HG03354 (cell line): ENCODE measurements around the gene C9orf50.

Experiments
- ATAC-seq: cut with Tn5 transposase; IDR thresholded peaks from one replicate; pipeline ENCODE4 v1.9.1; 2021; ENCODE audit warnings: mild to moderate bottlenecking; ENCODE audit not compliant: unreplicated experiment, poor library complexity, severe bottlenecking

The C9orf50 gene

DNA sequence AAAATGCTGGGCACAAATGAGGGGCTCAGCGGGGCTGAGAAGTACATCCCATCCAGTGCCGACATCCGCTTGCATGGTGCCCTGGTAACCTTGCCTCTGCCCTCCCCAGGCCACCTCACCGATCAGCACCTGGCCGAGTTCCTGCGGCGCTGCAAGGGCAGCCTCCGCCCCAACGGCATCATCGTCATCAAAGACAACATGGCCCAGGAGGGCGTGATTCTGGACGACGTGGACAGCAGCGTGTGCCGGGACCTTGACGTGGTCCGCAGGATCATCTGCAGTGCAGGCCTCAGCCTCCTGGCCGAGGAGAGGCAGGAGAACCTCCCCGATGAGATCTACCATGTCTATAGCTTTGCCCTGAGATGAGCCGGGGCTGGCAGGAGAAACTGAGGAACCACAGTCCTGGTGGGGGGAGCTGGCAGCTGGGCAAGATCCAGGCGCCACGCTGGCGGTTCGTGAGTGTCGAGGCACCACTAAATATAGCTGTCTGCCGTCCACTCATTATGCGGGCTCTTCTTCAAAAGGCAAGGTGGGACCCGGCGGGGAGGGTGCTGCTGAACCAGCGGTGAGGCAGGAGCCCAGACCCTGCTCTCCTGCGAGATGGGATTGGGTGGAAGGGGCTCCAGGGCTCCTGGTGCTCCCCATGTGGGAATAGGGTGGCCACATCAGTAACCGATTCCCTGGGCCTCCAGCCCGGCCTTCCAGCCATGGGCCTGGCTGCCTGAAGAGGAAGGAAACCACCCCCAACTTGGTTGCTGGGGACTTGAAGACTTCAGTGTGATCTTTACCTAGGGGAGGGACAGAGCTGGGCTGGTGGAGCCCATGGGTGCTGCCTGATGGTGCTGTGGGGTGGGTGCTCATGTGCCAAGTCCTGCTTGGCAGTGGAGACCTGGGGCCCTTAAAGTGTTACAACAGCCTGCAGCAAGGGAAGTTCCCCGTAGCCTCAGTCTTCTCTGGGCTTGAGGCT lies 14.5 kb upstream of the C9orf50 start:
- ATAC-seq = no peak

DNA sequence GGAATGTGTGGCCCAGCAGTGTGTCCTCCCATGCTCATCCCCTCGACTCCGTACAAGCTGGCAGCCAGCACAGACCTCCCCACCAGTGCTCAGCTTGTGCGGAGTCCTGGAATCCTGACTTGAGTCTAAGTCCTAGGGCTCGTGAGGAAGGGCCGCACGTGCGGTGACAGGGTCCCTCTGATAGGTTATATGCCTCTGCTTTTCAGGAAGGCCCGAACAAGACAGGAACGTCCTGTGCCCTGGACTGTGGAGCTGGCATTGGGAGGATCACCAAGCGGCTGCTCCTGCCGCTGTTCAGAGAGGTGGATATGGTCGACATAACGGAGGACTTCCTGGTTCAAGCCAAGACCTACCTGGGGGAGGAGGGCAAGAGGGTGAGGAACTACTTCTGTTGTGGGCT lies 12.9 kb upstream of the C9orf50 start:
- ATAC-seq = no peak

DNA sequence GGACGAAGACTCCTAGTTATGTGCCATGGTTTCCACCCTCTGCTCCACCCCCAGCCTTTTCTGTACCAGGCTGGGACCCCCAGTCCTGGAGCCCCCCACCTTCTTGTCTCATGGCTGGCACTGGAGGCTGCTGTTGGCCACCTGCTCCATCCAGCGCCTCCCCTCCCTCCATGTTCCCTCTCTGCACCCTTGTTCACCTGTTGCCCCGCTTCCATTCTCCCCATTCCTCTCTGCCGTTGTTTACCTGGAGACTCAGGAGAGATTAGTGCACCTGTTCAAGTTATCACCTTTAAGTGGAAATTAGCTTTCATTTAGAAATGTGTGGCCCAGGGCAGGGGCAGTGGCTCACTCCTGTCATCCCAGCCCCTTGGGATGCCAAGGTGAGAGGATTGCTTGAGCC lies 12.3 kb upstream of the C9orf50 start:
- ATAC-seq = no peak

DNA sequence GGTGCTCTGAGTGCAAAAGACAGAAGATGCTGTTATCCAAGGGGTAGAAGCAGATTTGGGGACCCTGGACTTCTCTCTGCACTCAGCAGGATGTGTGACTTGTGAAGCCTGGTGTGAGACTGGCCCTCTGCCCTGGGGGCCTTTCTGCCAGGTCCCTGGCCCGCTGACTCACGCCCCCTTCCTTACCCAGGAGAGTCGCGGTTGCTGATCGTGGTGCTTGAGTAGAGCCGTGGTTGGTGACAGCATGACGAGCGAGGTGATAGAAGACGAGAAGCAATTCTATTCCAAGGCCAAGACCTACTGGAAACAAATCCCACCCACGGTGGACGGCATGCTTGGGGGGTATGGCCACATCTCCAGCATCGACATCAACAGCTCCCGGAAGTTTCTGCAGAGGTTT lies 11.6 kb upstream of the C9orf50 start:
- ATAC-seq = no peak

DNA sequence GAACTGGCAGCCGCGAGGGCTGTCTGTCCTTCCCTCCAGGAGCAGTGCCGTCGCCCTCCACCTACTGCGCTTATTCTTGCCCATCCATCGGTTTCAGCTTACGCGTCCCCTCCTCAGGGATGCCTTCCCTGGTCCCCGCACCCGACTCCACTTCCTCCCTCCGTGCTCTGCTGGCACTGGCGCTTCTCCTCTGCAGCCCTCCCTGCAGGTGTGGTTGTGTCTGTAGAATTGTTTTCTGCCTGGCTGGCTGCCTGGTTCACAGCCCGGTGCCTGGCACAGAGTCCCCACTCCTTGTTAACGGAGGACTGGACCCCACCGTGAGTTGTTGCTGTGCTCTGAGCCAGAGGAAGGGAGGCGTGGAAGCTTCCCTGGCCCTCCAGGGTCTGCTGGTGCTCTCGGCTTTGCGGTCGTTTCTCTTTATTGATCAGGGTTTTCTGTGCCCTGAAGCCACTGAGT lies 10.8 kb upstream of the C9orf50 start:
- no peak for ATAC-seq

DNA sequence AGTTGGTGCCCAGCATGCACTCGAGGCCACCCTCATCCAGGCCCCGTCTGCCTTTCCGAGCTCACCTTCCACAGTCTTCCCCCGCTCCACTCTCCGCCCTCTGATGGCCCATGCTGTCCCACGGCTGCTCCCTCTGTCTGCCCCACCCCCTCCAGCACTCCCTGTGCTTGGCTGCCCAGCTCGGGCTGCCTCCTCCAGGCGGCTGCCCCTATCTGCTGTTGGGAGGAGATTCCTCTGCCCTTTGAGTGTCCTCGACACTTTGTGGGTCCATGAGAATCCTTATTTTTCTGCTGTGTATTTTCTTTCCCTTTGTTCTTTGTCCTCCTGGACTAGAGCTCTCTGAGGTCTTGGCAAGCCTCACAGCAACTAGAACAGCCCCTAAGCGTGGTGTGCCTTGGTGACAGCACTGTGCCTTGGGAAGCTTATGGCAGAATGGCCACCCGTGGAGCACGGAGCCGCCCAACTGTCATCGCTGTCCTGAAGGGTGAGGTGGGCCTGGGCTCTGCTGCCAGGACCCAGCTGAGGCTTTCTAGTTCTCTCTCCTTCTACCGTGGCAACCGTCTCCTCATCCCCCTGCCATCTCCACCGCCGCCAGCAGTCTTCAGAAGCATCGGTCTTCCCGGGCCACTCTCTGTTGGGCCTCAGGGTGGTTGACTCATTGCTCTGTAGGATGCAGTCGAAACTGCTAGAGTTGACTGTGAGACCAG lies 10.2 kb upstream of the C9orf50 start:
- ATAC-seq = no peak

DNA sequence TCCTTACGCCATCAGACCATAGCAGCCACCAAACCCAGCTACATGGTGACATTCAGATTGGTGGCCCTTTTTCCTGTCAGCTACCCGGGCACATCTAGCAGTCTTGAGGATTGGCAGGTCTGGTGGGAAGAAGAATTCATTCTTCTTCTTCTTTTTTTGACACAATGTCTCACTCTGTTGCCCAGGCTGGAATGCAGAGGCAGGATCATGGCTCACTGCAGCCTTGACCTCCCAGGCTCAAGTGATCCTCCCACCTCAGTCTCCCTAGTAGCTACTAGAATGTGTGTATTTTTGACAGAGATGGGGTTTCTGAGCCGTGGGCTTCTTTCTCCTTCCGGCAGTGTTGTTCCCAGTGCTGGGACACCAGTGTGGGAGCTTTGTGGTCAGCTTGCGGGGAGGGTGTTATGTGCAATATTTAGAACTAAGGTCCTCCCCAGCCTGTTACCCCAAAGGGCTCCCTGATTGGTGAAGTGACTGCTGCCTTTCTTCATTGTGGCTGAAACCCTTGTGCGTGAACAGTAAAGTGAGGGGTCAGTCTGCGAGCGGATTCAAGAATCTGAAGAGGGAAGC lies 8.4 kb upstream of the C9orf50 start:
- ATAC-seq = no peak

DNA sequence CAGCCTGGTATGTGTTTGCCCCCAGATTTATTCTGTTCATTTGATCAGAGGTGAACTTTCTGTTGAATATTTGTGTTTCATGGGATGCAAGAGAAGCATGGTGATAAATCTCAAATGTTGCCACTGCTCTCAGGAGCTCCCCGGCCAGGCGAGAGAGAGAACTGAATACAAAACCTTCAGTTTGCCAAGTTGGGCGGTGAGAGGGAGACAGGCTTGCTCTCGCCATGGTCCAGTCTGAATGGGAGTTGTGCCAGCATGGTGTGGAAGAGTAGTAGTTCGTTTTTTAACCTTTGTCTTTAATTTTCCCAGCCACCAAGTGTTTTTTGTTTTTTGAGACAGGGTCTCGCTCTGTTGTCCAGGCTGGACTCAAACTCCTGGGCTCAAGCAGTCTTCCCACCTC lies 7.8 kb upstream of the C9orf50 start:
- no peak for ATAC-seq

DNA sequence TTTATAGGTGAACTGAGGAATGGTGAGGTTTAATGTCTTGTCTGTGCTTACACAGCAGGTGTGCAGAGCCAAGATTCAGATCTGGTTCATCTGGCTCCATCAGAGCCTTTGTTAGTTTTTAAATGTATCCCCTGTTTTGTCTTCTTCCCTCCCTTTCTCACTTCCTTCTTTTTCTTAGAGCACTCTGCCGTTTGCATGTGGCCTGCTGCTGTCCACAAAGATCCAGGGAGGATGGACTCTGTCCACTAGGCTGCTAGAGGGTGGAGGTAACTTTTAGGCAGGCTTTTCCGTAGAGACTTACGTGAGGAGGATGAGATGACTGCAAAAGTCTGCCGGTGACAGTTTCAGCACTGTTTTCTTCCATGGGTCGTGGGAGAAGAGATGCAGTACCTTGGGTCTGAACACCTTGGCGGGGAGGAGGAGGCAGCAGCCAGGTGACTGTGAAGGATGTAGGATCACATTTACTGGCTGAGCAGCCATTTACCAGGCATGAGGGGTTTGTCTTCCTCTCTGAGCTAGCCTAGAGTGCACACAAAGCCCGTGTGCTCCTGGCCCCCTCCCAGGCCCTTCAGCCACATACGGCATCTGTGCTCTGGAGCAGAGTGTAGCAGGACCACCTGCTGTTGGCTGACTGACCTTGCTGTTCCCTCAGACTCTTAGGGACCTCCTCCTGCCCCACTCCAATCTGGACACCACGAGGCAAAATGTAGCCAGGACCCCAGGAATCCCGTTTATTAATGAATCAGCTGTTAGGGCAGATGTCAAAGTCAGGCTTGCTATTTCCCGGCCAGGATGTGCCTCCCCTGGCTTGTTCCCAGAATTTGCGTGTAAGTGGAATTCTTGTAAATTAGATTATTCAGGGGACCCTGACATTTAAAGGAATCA lies 6.9 kb upstream of the C9orf50 start:
- no peak for ATAC-seq

DNA sequence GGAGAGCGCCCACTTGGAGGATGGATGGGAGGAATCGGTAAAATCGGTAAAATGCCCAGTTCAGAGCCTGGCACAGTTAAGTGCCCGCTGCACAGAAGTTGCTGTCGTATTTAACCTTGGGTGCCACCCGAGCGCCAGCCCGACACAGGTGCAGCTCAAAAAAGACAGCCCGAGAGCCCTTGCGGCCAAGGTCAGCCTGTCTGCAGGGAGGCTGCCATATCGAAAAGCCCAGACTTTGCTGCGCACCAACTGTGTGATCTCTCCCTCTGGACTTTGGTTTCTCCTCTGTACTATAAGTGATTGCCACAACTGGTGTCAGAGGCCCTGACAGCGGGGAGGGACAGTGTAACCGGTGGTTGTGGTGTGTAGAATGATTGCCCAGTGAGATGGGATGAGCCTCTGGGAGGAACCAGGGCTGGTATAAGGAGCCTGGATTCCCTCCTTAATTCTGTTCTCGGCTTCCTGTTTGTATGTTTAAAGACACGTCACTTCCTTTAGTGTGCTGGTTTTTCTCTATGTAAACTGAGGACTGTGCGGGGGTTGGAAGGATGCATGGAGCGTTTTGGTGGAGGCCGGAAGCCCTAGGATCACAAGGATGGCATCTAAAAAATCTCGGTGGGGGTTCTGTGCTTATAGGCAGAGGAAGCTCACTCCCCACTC lies 5.9 kb upstream of the C9orf50 start:
- peak; percentile 30 for ATAC-seq

DNA sequence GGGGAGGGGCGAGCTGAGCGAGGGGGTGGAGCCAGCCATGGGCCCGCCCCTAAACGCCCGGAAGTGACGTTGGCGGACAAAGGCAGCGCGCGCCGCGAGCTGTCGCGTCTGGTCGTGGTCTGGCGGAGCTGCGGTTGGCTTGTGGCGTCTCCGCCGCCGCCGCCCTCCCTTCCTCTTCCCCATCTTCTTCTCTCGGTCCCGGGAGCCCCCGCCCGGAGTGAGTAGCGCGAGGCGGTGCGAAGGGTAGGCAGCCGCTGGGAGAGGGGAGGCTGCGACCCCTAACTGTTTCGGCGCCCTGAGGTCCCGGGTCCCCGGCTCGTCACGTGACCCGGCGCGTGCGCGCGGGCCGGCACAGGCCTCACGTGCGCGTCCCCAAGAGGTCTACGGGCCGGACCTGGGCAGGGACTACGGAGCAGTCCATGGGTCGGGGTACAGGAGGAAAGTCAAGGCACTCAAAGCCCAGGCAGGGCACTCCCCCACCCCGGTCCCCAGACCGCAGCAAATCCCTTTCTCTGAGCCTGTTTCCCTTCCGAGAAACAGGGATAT lies 5.3 kb upstream of the C9orf50 start, which contains the start of gene NTMT1:
Gene NTMT1 (plus strand): TSS at position 85 of the 546 bp plus-strand sequence. CDS start 6,541 bp downstream, outside the sequence.
- peak; percentile 83 for ATAC-seq

DNA sequence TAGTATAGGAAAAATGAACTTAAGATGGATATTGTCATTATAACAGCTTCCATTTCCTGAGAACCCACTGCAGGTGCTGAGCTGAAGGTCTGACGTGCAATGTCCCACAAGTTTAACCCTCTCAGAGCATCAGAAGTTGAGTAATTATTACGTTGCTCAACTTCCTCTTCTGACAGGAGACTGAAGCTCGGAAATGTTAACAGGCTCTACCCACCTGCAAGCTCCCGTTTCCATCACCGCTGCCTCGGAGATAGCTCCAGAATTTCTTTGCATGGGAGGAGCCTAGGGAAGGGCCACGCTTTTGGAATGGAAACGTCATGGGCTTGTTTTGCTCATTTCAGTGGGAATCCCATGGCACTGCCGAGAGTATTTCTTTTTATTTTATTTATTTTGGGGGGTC lies 4.0 kb upstream of the C9orf50 start:
- ATAC-seq = no peak

DNA sequence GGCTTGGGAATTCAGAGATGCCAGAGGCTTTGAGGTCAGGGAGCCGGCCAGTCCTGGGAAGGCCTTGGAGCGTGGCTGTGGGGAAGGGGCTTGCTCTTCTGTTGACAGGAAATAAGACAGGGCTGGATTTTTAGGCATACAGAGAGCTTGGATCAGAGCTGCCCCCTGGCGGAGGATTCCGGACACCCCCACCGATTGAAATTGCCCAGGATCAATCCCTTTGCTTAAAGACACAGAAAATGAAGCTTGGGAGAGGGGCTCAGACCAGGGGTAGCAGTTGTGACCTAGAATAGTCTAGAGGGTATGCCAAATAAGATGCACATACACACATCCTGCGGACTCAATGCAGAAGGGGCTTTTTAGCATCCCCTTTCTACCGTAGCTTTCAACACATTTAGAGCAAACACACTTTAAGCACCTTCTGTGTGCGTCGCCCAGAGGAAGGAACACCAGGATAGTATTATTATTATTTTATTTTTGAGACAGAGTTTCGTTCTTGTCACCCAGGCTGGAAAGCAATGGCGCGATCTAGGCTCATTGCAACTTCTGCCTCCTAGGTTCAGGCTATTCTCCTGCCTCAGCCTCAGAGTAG lies 3.4 kb upstream of the C9orf50 start:
- no peak for ATAC-seq

DNA sequence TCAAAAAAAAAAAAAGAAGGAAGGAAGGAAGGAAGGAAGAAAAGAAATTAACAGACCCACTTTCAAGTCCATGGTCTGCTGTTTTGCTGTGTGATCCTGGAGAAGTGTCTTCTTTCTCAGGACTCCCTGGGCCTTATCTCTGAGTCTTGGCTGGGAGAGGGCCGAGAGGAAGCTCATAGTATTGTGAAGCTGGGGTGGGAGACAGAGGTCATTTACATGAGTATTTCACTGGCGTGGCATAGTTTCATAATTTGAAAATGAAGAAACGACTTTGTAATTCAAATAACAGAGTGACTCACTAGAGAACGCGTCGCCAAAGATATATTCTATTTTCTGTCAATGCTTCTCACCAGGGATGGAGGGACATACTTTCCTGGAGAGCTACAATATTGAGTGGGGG lies 2.4 kb upstream of the C9orf50 start:
- ATAC-seq = no peak

DNA sequence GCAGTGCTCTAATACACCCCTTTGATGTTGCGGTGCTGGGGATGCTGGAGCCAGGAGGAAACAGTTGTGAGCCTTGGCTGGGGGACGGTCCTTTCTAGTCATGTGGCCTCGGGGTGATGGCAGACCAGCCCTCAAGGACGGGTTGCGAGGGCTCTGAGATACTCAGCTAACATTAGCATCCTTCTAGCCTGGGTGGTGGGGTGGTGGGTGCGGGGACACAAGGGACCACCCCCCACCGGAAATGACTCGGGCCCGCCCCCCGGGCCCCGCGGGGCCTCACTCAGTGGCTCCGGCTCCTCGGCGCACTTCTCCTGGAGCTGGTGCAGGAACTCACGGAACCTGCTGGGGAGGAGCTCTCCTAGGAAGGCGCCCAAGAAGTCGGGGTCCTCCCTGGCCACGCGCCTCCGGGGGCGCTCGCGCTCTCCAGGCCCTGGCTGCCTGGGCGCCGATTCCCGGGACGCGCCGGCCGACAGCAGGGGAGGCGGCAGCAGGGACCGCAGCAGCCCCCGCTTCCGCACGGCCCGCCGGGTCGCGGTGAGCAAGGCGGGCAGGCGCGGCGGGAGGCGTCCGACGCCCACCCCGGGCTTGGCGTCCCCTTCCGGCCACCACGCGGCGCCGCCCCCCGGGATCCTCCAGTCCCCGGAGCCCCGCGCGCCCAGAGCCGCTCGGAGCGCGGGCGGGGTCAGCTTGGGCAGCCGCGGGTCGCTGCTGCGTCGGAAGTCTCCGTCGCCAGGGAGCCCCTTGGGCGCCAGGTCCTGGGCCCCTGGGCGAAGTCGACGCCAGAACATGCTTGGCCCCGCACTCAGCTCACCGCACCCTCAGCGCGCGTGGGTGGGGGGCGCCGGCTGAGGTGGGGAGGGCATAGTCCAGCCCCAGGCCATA lies 873 bp downstream of the C9orf50 start:
- no peak for ATAC-seq

DNA sequence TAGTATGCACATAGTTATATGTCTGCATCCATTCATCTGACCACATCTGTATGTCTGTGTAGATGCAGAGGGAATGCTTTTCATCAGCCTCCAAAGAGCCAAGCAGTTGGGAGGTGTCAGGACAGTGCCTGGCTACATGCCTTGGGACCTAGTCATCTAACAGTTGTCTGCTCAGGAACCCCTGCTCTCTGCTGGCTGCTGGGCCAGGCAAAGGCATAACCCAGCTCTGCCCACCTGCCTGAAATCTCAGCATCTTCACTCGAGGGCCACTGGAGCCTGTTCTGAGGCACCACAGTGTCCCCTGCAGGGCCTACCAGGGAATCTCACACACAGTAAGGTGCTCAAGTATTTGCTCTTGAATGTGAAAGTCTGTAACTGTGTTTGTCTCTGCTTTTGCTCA lies 3.7 kb downstream of the C9orf50 start:
- ATAC-seq = no peak

DNA sequence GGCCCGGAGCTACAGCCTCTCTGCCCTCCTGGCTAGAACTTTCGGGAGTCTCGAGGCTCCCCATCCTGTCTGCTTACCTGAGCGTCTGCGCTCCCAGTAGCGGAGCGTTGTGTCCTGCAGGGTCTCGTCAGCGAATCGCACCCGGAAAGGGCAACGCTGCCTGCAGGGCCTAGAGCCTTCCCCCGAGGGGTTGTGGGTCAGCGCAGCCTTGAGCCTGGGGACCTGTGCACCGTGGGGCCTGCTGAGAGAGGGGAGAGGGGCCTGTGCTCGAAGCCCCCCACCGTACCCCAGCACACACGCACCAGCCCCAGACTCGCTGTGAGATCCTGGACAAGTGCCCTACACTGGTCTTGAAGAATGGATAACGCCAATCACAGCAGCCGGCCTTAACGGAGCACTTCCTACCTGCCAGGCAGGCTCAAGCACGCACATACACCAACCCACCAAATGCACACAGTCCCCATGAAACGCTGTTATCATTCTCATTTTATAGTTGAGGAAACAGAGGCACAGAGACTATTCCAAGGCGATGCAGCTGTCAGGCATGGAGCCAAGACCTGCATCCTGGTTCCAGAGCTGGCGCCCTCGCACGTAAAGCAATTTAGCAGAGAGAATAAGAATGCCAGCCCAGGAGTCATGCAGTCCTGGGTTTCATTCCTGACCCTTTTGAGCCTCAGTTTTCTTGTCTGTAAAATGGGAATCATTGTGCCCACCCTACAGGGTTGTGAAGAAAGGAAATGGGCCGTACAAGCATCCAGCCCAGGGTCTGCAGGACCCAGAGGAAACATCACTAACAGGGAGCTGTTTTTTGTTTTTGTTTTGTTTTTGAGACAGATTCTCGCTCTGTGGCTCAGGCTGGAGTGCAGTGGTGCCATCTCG lies 5.3 kb downstream of the C9orf50 start:
- no peak for ATAC-seq
